ENCODE results near the gene FAM83G.

The FAM83G gene

GRCh38 chr17:18919963-18920362, 84.6 kb downstream of the FAM83G start:
- DNase-seq (ENCODE audit: low read depth): no peak
- H3K4me3 ChIP-seq (ENCODE audit: control insufficient read depth, low read depth, low read length): no peak overlapping the region
- no peak for TF ChIP-seq CTCF (IDR thresholded peaks at IDR 0.05; ENCODE audit: control insufficient read depth, insufficient read depth, low read depth, low read length, missing control alignments)

All from AG09309 (cell line).